NCI-H82 (cell line): ENCODE measurements around the gene CDK13.
"Not testable (repeated sequence)": the region's sequence is repeated elsewhere in the genome, so short reads cannot be mapped to it uniquely, and the experiment has no call there.

Source experiments
- DNase-seq: peaks from one replicate; lab custom pipeline; 2025; lab: John Stamatoyannopoulos, UW

CDK13 gene

DNA sequence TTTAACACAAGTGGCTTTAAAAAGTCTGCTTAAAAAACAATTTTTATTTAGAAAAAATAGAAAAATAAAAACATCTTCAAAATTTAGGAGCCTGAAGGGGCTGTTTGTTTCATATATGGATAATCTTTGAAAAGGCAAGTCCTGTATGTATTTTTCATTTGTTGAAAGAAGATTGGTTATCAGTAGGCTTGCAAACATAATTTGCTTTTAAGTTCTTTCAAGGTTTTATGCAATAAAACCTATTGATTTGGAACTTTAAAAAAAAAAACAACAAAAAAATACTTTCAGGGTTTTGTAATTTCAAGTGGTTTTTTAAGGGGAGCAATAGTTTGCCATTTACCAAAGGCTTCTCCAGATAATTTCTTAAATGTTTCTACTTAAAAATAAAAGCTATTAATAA is 148.8 kb downstream of the CDK13 start:
- no peak for DNase-seq

- DNase-seq, result no peak
Observed at GRCh38 chr7:40099837-40100236, 149.8 kb downstream of the CDK13 start.

- DNase-seq, result no peak
Observed at GRCh38 chr7:40101201-40101600, 151.1 kb downstream of the CDK13 start.

DNA sequence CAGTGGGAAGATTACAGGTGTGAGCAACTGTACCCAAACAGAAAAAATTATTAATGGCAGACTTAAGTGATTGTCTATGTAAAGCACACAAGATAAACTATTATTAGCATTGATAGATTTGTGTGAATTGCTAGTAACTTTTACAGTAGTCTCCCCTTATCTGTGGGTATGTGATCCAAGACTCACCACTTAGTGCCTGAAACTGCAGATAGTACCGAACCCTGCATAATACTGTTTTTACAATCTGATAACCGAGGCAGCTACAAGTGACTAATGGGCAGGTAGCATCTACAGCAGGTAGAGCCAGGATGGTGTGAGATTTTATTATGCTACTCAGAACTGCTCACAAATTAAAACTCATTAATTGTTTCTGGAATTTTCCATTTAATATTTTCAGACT is 152.8 kb downstream of the CDK13 start:
- DNase-seq, result no peak

GRCh38 chr7:40105879-40106473 is 155.9 kb downstream of the CDK13 start:
- no peak for DNase-seq

GRCh38 chr7:40115936-40116335 is 165.9 kb downstream of the CDK13 start:
- no peak for DNase-seq

GRCh38 chr7:40117199-40117598 is 167.1 kb downstream of the CDK13 start:
- not testable (repeated sequence) for DNase-seq

DNA sequence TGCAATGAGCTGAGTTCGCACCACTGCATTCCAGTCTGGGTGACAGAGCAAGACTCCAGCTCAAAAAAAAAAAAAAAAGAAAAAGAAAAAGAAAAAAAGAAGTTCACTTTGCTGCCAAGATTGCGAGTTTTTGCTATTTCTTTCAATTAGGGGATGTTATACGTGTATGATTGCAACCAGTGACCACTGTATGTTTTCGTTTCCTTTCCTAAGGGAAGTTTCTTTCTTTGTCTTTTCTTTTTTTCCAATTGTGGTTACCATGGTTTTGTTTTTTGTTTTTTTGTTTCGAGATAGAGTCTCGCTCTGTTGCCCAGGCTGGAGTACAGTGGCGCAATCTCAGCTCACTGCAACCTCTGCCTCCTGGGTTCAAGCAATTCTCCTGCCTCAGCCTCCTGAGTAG is 168.1 kb downstream of the CDK13 start:
- not testable (repeated sequence) for DNase-seq

DNA sequence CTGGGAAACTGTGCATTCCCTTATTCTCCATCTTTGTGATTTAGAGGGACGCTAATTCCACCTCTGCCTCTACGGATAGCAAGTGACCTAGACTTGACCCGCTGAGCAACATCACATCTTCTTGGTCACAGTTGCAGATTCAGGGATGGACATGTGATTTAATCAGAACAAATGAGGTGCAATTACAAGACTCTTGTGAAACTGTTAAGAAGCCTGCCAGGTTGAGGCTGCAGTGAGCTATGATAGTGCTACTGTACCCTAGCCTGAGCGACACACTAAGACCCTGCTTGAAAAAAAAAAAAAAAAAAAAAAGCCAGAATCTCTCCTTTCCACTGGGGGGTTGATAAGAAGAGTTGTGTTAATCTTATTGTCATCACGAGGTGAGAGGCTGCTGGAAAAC is 170.0 kb downstream of the CDK13 start:
- peak; percentile 13 for DNase-seq

GRCh38 chr7:40122100-40122939 is 172.3 kb downstream of the CDK13 start:
- not testable (repeated sequence) for DNase-seq

DNA sequence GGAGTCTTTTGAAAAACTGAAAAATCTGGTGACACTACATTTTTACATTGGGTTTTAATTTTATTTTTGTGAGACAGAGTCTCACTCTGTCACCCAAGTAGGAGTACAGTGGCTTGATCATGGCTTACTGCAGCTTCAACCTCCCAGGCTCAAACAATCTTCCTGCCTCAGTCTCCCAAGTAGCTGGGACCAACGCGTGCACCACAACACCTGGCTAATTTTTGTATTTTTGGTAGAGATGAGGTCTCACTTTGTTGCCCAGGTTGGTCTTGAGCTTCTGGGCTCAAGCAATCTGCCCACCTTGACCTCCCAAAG is 172.8 kb downstream of the CDK13 start:
- DNase-seq, result no peak

DNA sequence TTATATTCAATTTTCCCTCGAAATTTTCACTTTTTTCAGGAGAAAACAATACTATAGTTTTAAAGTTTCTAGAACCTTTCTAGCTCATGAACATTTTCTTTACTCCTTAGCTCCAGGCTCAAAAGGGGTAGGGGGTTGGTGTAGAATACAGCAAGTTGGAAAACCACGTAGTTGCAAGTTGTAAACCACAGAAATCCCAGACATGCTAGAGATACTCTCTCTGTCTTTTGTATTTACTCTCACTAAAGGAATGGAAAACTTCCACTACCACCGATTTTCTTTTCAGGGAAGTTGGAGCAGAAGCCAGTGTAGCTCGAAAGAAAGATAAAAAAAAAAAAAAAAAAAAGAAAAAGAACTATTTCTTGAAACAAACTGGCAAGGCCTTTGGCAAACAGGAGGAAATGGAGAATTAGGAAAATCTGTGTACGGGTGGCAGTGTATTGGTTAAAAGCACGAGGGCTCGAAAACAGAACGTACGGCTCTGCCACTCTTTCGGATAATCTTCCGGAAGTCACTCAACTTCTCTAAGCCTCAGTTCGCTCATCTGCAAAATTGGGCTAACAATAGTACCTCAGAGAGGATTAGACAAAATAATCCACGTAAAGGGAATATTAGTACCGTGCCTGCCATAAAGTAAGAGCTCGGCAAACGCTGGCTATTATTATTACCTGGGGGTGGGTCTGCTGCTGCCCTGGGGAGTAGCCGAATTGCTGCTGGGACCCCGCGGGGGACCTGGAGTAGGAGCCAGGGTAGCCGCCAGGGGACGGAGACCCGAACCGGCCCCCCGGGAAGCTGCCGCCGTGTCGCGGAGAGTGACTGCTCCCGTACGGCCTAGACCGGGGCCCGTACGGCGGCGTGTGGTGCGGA is 183.7 kb downstream of the CDK13 start:
- peak; percentile 64 for DNase-seq

- DNase-seq, result peak; percentile 91
Observed at GRCh38 chr7:40134428-40135316, 184.6 kb downstream of the CDK13 start, which contains the start of the genes MPLKIP and SUGCT. Gene MPLKIP (minus strand): TSS chr7:40134622. CDS start chr7:40134567, 55 bp downstream. Gene SUGCT (plus strand): TSS chr7:40135005.

- DNase-seq, result no peak
Observed at GRCh38 chr7:40135317-40135610, 185.2 kb downstream of the CDK13 start.

DNA sequence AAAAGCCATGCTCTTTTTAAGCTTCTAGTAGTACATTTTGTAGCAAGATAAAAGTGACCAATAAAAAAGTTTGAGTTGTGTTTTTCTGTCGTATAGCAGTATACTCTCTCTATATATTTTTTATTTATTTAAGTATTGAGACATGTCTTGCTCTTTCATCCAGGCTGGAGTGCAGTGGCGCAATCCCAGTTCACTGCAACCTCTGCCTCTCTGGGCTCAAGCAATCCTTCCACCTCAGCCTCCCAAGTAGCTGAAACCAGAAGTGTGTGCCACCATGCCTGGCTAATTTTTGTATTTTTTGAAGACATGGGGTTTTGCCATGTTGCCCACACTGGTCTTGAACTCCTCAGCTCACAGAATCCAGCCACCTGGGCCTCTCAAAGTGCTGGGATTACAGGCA is 187.5 kb downstream of the CDK13 start:
- no peak for DNase-seq

DNA sequence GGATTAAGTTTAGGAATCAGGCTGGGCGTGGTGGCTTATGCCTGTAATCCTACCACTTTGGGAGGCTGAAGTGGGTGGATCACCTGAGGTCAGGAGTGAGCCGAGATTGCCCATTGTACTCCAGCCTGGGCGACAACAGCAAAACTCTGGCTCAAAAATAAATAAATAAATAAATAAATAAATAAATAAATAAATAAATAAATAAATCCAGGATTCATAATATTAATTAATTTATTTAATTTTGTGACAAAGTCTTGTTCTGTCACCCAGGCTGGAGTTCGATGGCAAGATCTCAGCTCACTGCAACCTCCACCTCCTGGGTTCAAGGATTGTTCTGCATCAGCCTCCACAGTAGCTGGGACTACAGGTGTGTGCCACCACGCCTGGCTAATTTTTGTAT is 188.9 kb downstream of the CDK13 start:
- DNase-seq, result peak; percentile 86

DNA sequence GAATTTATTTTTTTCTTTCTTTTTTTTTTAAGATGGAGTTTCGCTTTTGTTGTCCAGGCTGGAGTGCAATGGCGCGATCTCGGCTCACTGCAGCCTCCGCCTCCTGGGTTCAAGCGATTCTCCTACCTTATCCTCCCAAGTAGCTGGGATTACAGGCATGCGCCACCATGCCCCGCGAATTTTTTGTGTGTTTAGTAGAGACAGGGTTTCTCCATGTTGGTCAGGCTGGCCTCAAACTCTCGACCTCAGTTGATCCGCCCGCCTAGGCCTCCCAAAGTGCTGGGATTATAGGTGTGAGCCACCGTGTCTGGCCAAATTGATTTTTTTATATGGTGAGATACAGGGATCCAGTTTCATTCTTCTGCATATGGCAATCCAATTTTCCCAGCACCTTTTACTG is 189.8 kb downstream of the CDK13 start:
- DNase-seq, result not testable (repeated sequence)

DNA sequence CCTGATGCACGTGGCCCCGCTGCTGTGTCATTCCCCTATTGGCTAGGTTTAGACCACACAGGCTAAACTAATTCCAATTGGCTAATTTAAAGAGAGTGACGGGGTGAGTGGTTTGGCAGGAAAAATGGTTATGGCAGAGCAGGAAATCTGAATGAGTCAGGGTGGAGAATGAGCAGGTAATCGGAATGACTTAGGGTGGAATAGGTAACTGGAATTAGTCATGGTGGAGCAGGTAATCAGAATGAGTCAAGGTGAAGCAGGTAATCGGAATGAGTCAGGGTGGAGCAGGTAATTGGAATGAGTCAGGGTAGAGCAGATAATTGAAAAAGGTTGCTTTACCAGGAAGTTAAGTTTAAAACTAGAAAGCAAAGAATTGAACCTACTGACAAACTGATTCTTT is 191.9 kb downstream of the CDK13 start:
- not testable (repeated sequence) for DNase-seq

DNA sequence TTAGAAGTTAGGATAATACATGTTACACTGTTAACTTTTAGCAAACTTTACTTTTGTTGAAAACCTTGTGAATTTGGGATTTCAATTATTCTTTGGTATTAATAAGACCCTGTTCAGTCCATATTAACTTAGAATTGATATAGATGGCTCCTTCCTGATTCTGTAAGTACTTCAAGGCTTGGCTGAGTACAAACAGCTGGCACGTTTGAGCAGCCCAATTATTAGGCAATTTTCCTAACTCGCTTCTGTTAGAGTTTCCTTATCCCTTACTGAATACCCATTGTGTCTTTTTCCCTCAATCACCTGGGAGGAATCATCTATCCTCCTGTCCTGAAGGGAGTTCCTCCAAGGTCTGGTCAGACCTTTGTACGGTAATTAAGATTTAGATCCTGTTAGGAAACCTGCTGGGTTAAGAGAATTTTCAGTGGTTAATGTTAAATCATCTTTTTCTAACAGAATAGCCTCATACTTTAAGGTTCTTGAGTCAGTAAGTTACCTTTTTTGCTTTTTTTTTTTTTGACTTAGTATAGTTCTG is 195.6 kb downstream of the CDK13 start:
- DNase-seq, result not testable (repeated sequence)

DNA sequence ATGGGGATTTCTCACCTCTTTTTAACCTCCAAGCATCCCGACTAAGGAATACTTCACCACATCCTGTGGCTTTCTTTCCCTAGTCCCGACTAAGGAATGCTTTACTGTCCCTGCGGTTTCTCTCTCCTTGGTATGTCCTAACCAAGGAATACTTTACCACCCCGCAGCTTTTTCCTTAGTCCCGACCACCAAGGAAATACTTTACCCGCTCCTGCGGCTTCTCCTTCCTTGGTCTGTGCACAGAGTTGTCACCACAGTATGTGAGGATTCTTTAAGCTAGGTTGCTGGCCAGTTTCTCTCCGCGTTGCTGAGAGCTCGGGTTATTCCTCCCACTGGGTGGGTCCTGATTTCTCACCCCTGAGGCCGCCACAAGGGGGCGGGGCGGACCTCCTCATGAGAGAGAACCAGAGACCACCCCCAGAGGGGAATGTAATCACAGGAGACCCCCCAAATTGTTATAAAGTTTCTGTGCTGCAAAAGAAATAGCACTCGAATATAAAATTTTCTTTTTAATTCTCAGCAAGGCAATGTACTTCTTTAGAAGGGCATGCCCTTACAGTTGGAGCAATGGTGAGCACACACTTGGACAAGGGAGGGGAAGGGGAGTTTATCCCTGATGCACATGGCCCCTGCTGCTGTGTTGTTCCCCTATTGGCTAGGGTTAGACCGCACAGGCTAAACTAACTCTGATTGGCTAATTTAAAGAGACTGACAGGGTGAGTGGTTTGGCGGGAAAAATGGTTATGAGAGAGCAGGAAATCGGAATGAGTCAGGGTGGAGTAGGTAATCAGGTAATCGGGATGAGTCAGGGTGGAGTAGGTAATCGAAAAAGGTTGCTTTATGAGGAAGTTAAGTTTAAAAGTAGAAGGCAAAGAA is 197.6 kb downstream of the CDK13 start:
- DNase-seq, result peak; percentile 10

DNA sequence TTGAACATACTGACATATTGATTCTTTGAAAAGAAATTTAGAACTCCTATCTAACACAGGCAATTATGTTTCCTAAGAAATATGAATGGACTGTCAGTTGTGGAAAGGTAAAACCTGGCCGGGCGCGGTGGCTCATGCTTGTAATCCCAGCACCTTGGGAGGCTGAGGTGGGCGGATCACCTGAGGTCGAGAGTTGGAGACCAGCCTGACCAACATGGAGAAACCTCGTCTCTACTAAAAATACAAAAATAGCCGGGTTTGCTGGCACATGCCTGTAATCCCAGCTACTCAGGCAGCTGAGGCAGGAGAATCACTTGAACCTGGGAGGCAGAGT is 198.2 kb downstream of the CDK13 start:
- not testable (repeated sequence) for DNase-seq
